GM21723 (cell line): ENCODE results near the gene TANC1.

Source experiments
- ATAC-seq: cut with Tn5 transposase; IDR thresholded peaks from one replicate; pipeline ENCODE4 v1.9.1; 2021; ENCODE audit warnings: mild to moderate bottlenecking, moderate library complexity; ENCODE audit not compliant: unreplicated experiment

TANC1 gene

DNA sequence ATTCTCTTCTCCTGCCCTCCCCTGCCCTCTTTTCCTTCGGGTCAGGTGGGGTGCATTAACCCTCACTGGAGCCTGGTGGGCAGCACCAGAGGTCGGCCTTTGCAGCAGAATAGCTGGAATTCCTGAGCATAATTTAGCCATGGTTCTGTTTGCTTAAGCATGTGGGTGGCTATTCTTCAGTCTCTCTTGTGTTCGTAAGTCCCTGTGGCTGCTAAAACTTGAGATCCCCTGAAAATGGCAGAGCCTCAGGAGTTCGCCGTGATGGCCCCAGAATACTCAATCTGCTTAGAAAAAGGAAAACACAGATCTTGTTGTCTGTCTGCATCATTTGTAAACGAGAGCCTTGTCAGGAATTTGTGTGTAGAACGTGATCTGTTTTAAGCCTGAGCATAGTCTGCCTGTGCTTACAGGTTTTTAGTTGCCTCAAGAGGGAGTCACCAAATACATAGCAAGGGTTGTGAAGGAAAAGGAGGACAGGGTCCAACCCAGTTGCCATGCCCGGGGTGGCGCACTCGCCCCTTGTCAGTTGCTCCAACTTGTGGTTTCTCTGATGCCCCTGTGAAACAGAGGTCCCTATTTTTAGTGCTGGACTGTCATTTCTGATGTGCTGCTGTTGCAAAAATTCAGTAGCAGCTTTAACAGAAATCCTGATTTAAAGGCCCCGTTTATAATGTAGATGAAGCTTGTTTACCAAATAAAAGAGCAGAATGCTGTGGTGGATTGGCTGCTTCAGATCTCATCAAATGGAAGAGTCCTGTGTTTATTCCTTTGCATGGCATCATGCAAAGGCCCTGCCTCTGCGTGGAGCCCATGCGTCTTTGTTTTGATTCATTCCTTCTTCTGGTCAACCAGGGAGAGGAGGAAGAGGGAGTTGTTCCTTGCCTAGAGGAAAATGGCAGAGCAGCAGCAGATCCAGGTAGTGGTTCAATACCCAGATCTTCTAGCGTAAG lies 243.3 kb downstream of the TANC1 start:
- ATAC-seq: no peak

GRCh38 chr2:159213296-159213695 lies 244.9 kb downstream of the TANC1 start:
- ATAC-seq: no peak

DNA sequence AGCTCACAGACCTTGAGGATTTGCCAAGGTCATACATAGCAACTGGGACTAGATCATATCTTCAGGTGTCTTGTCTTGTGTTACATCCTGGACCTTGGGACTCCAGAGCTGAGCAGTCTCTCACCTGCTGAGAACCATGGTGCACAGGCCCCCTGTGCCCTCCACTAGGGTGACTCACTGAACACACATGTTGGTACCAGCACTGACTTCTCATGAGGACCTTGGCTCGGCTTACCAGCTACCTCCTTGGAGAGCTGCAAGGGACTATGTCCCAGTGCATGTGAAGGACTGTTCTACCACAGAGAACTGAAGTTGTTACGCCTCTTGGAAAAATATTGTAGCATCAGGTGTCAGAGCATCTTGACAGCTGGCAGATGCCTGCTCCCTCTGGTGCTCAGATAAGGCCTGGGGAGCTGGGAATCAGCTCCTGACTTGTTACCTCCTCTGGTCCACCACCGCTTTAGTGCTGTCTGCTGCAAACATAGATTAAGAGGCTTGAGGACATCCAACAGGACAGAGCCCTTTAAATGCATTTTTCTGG lies 246.0 kb downstream of the TANC1 start:
- ATAC-seq: no peak

- no peak for ATAC-seq
These were observed 246.7 kb downstream of the TANC1 start for GRCh38 chr2:159215116-159215515.

- ATAC-seq: no peak
These were observed 249.2 kb downstream of the TANC1 start for GRCh38 chr2:159217676-159218075.

GRCh38 chr2:159218389-159218788 lies 249.9 kb downstream of the TANC1 start:
- ATAC-seq: no peak

DNA sequence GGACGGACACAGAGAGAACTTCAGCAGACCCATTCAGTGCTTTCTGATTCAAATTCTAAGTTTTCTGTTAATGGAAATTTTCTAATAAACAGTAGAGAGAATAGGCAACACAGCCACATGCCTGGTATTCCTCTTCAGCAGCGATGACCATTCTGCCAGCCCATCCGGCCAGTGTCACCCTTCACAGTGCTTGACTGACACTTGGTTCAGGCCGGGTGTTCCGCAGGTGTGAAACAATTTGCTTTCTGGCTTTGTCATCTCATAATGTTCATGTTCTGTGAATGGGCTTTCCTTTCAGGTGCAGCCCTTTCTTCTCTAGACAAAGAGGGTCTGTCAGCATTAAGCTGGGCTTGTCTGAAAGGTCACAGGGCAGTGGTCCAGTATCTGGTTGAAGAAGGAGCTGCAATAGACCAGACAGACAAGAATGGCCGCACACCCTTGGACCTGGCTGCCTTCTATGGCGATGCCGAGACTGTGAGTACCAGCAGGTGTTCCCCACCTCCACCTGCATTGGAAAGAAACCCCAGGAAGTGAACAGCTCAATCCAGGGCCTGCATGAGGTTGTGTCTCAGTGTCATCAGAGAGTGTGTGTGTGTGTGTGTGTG lies 251.1 kb downstream of the TANC1 start:
- ATAC-seq: no peak

GRCh38 chr2:159224061-159224813 lies 255.8 kb downstream of the TANC1 start:
- no peak for ATAC-seq

DNA sequence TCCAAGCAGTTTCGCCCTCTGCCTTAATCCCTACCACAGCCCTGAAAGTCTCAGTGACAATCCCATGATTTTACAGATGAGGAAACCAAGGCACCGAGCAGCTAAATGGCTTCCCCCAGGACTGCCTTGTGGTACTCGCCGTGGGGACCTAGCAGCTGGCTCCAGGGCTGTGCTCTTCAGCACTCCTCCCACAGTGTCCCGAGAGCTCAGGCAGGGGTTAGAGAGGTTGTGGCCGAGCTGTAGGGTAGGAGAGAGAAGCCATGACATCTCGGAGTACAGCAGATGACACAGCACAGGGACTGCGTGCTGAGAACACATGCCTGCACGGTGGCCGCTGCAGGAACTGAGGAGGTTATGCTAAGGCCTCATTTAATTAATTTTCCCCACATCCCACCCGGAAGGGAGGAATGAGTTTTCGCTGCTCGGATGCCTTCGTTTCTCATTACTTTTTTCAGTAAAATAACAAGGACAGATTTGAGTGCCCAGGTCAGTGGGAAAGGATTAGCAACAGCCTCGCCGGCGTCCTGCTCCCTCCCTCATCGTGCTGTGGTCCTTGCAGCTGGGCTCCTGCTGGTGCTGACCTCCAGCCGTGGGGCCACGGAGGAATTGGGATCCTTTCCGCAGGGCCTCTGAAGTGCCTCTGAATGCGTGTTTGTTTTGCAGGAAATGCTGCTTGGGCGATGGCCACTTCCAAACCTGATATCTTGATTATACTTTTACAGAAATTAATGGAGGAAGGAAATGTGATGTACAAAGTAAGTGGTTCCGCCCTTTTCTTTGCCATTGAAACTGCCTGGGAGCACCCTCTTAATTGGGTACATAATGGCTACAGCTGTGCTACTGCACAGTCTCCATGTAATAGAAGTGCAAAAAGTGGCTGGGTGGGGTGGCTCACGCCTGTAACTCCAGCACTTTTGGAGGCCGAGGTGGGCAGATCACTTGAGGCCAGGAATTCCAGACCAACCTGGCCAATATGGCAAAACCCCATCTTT lies 256.9 kb downstream of the TANC1 start:
- ATAC-seq: no peak

- ATAC-seq: no peak
These were observed 257.6 kb downstream of the TANC1 start for GRCh38 chr2:159226059-159226461.

DNA sequence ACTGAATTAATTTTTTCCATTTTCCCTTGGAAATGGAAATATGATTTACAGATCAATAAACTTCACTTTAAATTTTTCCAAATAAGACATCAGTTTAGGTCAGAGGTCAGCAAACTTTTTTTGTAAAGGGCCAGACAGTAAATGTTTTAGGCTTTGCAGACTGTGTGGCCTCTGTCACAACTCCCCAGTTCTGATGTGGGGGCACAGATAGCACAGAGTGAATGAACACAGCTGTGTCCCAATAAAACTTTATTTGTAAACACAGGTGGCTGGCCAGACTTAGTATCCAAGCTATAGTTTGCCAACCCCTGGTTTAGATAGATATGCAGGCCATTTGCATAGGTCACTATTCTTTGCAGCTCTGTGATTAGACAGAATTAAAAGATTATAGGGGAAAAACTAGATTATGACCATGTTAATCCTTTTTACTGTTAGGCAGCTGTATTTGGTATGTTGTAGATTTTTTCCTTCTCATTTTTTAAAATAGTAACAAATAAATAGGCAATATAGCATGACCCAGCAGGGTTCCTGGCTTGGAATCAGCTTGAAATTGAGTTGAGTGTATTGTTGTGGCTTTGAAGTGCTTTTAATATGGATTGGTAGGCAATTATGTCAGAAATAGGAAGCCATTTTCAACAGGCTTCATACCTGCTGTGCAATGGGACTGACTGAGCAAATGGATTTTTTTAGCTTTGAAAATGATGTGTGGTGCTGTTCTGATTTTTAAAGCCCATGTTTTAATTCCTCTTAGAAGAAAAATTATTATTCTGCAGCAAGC lies 258.4 kb downstream of the TANC1 start:
- ATAC-seq: no peak

- no peak for ATAC-seq
These were observed 259.0 kb downstream of the TANC1 start for GRCh38 chr2:159227467-159227866.

- ATAC-seq: no peak
These were observed 259.7 kb downstream of the TANC1 start for GRCh38 chr2:159228081-159228581.

GRCh38 chr2:159229476-159230144 lies 261.2 kb downstream of the TANC1 start:
- ATAC-seq: no peak

- no peak for ATAC-seq
These were observed 261.9 kb downstream of the TANC1 start for GRCh38 chr2:159230145-159230877.

DNA sequence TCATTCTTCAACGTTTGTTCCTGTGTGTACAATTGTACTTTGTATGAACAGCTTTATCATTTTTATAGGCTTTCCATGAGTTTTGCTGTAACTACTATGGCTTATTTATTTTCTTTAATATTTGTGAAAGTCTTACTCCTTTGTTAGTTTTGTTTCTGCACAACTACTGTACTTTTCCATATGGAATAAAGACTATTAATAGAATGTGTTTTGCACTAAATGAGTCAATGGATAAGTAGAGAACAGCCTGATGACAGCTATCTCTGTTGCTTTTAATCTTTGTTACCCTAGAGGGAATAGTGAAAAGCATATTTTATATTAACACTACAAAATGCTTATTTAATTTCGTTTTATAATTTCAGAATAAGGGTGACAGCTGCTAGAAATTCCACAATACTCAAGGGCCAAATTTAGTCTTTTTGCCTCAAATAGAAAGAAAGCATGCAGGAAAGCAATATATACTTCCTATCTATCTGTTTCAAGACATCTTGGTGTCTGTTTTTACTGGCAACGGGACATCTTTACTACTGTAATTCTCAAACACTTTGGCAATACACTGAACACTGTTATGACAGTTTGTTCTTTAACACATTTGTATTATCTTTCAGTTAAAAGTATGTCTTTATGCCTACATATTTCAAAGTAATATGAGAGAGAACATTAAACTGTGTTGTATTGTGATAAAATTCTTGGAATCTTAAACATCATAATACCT lies 264.2 kb downstream of the TANC1 start:
- no peak for ATAC-seq

DNA sequence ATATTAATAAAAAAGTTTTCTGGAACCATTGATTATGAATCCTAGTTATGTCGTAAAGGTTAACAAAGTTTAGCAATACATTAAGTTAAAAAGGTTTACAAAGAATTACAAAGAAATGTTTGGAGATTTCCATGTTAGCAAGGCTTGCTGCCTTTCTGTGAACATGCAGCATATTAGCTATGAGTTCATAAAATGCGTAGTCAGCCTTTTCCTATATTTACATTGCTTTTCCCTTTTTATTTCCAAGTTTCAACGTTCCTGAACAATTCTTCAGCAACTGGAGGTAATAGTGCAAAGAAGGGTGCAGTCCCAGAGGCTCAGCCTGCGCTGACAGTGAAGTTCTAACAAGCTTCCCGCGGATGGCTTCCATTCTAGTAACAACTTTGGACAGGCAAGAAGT lies 266.4 kb downstream of the TANC1 start:
- no peak for ATAC-seq
